ENCODE data around the gene RGCC. TPM values are rescaled to one million over a fixed set of nuclear protein-coding genes. Genes with fewer than 3 reads are reported as not detected.

The RGCC gene
- total RNA-seq, 1 experiment from 2014 or later, result 48.6 TPM

- no peak for DNase-seq (ENCODE audit: low spot score)
Measured at GRCh38 chr13:41453620-41454019, 3.7 kb upstream of the RGCC start.

- DNase-seq (ENCODE audit: low spot score), result no peak
Measured at GRCh38 chr13:41454170-41454569, 3.2 kb upstream of the RGCC start.

GRCh38 chr13:41455725-41456419 lies 1.5 kb upstream of the RGCC start:
- no peak for DNase-seq (ENCODE audit: low spot score)

DNA sequence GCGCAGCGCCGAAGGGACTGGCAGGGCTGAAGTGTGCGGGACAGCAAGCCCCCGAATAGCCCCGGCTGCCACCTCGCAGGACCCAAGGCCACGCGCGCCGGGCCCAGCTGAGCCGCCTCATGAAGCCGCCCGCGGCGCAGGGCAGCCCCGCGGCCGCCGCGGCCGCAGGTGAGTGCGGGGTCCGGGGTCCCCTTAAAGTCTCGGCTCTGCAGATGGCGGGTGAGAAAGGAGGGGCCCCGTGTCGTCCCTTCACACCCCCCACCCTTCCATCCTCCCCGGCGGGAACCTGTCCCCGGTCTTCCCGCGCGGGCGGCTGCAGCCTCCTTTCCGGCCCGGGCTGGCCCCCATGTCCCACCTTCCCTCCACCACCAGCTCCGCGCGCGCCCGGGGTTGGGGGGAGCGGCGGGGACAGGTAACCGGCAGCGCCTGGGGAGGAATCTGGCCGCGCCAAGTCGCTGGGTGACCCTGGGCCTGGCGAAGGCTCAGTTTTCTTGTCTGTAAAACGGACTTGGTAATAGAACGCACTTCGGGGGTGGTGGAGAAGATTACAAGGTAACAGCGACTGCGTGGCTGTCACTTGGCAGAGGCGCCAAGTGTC lies 338 bp downstream of the RGCC start:
- DNase-seq (ENCODE audit: low spot score), result peak; percentile 43

DNA sequence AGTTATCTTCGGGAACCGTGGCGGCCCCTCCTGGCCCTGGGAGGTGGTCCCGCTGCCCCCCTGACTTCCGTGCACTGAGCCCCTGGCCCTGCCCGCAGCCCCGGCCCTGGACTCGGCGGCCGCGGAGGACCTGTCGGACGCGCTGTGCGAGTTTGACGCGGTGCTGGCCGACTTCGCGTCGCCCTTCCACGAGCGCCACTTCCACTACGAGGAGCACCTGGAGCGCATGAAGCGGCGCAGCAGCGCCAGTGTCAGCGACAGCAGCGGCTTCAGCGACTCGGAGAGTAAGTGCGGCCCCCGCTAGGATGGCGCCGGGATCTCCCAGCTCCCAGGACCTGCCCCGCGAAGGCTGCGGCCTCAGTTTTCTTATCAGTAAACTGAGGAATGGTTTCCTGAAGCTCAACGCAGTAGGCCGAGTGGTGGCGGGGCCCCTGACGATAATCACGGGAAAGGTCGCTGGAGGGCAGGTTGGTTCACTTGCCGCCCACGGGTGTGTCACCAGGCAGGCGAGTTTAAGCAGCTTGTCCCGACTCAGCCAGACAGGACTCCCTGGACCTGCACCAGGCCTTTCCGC lies 924 bp downstream of the RGCC start:
- peak; percentile 67 for DNase-seq (ENCODE audit: low spot score)

DNA sequence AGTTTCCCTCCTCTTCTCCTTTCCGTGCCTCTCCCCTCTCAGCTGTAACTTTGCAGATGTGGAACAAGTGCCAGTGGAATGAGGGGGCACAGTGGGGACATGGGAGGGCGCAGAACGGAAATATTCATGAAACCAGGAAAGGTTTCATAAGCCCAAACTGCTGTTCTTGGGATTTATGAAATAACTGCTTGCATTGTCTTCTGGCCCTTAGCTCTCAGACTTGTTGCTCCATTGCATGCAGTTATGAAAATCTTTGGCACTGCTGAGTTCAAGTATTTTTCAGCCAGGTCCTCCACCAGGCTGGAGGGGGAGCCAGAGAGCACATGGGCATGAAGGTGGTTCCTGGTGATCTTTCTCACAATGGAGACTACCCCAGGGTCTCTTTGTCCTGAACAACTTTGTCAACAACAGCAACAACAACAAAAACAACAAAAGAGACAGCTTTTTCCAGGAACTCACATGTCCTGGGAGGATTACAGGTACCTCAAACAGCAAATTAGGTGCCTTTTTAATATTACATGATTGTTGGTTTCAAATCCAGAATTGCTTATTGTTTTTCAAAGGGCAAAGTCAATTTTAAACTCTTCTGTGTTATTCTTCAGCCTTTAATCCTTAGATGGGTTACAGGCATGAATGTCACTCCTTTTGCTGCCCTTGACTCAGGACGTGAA lies 1.5 kb downstream of the RGCC start:
- peak; percentile 85 for DNase-seq (ENCODE audit: low spot score)

DNA sequence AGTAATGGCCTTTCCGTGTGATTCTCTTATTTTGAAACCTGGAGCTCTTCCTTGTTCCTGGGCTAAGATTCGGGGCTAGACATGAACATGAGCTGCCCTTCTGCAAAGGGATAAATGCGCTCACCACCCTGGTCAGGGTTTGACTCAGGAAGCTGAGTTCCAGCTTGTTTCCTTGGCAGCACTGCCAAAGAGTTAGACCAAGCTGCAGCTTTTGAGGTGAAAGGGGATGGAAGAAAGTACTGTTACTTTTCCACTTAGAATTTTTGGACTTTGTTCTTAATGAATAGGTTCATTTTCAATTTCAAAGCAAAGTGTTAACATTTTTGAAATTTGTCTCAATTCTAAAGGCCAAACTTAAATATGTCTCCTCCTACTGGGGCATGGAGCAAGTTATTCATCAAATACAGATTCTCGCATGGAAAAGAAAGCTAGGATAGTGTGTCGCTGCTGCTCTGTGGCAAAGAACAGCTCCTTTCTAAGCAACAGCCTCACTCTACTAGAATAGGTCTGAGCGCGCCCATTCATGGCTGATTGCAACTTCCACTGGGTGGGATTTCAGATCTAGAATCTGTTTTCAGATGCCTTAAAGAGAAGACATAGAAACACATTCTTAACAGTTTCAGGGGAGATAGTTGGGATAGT lies 2.2 kb downstream of the RGCC start:
- no peak for DNase-seq (ENCODE audit: low spot score)

GRCh38 chr13:41460074-41460465 lies 2.7 kb downstream of the RGCC start:
- no peak for DNase-seq (ENCODE audit: low spot score)

- no peak for DNase-seq (ENCODE audit: low spot score)
Measured at GRCh38 chr13:41460930-41461329, 3.6 kb downstream of the RGCC start.

GRCh38 chr13:41461527-41462139 lies 4.3 kb downstream of the RGCC start:
- DNase-seq (ENCODE audit: low spot score), result no peak

DNA sequence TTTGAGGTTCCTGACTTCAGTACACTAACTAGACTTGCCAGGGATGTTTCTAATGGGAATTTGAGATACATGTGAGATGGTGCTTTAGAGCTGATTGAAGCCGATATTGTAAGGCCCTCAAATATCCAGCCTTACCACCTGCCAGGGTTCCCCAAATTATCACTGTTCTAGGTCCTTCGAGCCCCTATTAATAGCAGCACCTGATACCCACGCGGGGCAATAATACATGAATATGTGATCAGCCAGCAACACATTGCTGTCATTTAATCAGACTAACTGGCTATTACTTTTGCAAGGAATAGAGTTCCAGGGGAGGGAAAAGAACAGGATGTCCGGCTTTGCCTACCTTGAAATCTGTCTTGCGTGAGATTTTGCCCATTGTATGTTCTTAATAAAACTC lies 5.1 kb downstream of the RGCC start:
- DNase-seq (ENCODE audit: low spot score), result no peak

- no peak for DNase-seq (ENCODE audit: low spot score)
Measured at GRCh38 chr13:41463838-41464602, 6.7 kb downstream of the RGCC start.

GRCh38 chr13:41465241-41465847 lies 8.0 kb downstream of the RGCC start:
- DNase-seq (ENCODE audit: low spot score), result no peak

DNA sequence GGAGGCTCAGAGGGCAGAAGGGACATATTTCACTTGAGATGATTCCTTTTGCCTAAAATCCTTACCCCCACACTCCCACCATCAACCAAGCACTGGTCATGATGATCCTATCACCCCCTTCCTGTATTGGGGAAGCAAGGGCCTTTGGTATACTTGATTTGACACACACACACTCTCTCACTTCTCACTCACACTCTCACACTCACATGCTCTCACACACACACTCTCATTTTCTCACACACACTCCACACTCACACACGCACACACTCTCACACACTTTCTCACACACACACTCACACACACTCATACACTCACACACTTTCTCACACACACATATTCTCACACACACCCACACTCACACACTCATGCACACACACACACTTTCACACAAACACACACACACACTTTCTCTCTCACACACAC lies 8.6 kb downstream of the RGCC start:
- DNase-seq (ENCODE audit: low spot score), result no peak

GRCh38 chr13:41467425-41467945 lies 10.1 kb downstream of the RGCC start:
- DNase-seq (ENCODE audit: low spot score), result no peak

- DNase-seq (ENCODE audit: low spot score), result no peak
Measured at GRCh38 chr13:41468631-41469030, 11.3 kb downstream of the RGCC start.

GRCh38 chr13:41470196-41470595 lies 12.8 kb downstream of the RGCC start:
- DNase-seq (ENCODE audit: low spot score), result no peak

DNA sequence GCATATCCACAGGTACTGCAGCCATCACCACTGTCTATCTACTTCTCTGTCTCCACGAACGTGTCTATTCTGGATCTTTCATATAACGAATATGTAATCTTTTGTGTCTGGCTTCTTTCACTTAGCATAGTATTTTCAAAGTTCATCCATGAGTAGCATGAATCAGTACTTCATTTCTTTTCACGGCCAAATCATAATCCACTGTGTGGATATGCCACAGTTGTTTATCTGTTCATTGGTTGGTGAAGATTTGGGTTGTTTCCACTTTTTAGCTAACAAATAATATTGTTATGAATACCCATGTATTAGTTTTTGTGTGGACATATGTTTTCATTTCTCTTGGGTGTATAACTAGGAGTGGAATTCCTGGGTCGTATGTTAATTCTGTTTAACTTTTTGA lies 14.4 kb downstream of the RGCC start:
- DNase-seq (ENCODE audit: low spot score), result no peak

DNA sequence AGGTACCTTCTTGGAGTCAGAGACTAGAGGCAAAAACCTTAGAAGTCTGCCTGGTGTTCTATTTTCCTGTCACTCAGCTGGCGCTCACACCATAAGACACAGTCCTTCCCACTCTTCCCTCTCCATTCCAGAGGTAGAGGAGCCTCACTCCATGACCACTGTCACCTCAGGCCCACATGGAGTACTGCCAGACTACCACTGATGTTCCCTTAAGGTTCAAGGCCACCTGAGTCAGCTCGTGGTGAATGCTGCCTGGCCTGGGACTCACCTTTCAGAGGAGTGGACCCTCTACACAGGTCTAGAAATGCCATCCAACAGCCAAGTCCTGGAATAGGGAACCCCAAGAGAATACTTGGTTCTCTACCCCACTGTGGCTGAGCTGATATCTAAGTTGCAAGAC lies 29.9 kb downstream of the RGCC start:
- DNase-seq (ENCODE audit: low spot score), result no peak

DNA sequence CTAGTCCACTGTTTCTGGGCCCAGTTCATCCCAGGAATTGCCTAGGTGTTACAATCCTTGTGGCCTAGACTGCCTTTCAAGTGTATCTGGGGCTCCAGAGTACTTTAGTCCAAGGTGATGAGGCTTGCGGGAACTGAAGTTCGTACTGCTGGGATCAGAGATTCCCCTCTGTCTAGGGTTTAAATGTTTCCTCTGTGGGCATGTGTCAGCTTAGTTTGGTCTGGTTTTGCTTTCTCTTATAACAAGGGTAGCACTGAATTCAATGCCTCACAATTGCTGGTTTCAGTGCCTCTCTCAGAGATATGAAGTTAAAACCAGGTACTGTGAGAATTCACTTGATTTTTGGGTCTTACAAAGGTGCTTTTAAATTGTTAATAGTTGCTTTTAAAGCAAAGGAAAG lies 30.8 kb downstream of the RGCC start:
- DNase-seq (ENCODE audit: low spot score), result no peak
